Endothelial cell of umbilical vein (primary cell): ENCODE data around the gene SPAG4. TPM values are rescaled to one million over a fixed set of nuclear protein-coding genes. Genes with fewer than 3 reads are reported as not detected.

Experiments used
- BruUV-seq: library from RNA; stranded (reverse); fragments of 400-500 nt; replicated peaks from 2 replicates; lab custom pipeline; 2021; lab: Mats Ljungman, UMichigan
- CTCF ChIA-PET: fragments of 300-600, 350-600 bp; sonication (Branson Sonifier 250); formaldehyde crosslinking; loops from one replicate; lab custom pipeline; 2021; ENCODE audit warnings: antibody characterized with exemption, inconsistent platforms; lab: Charles Lee
- POLR2A ChIA-PET: fragments of 300-600, 350-600 bp; sonication (Branson Sonifier 250); formaldehyde crosslinking; loops from one replicate; lab custom pipeline; 2021; ENCODE audit warnings: antibody characterized with exemption, inconsistent platforms; lab: Charles Lee
- DNase-seq: peaks from one replicate; pipeline ENCODE4 v3.0.0-alpha.2; 2011; ENCODE audit warnings: low read depth, low spot score
- FAIRE-seq: peaks from 2 replicates; lab custom pipeline; 2011; peaks lifted over from hg19 to GRCh38; lab: Jason Lieb, UNC
- H2AFZ ChIP-seq: 2 replicates; pipeline ENCODE4 v1.6.0; 2012; ENCODE audit warnings: low read depth, low read length, control low read depth, inconsistent platforms
- H3K27ac ChIP-seq: 2 replicates; pipeline ENCODE4 v1.5.1; 2011; ENCODE audit warnings: low read depth, mild to moderate bottlenecking, control low read depth, low read length, moderate library complexity; ENCODE audit not compliant: insufficient read depth
- H3K27me3 ChIP-seq, 2 experiments: 2 replicates each; pipeline versions ENCODE4 v1.6.0 to v1.6.1; 2011; ENCODE audit warnings: low read length in 2 of 2, mixed read lengths in 1 of 2; ENCODE audit not compliant: control insufficient read depth in 2 of 2, insufficient read depth in 2 of 2
- H3K36me3 ChIP-seq, 2 experiments: 2 replicates in 1 of 2; 3 replicates in 1 of 2; pipeline ENCODE4 v1.5.1; 2011; ENCODE audit warnings: low read length in 2 of 2, mild to moderate bottlenecking in 1 of 2, moderate library complexity in 1 of 2; ENCODE audit not compliant: control insufficient read depth in 2 of 2, insufficient read depth in 2 of 2; ENCODE audit errors: extremely low read depth in 1 of 2
- H3K4me1 ChIP-seq: 3 replicates; pipeline ENCODE4 v1.5.1; 2011; ENCODE audit warnings: mild to moderate bottlenecking, low read length; ENCODE audit not compliant: control insufficient read depth, insufficient read depth; ENCODE audit errors: extremely low read depth
- H3K4me2 ChIP-seq: 2 replicates; pipeline ENCODE4 v1.6.1; 2011; ENCODE audit warnings: low read length, control low read depth, mixed read lengths; ENCODE audit not compliant: insufficient read depth
- H3K4me3 ChIP-seq, 3 experiments: fragments of 200-600 bp in 1 of 3; sonication (generic), shearing (Covaris generic) in 1 of 3; replicated peaks in 1 of 3; 2 replicates each; pipeline ENCODE4 v1.5.1; 2011 to 2016; ENCODE audit warnings: control low read depth in 3 of 3, low read length in 3 of 3, mild to moderate bottlenecking in 2 of 3, inconsistent platforms in 1 of 3, low read depth in 1 of 3, moderate library complexity in 1 of 3; ENCODE audit not compliant: insufficient read depth in 1 of 3
- H3K79me2 ChIP-seq: 2 replicates; pipeline ENCODE4 v1.6.0; 2012; ENCODE audit warnings: low read length, inconsistent platforms; ENCODE audit not compliant: control insufficient read depth, insufficient read depth
- H3K9ac ChIP-seq: replicated peaks from 2 replicates; pipeline ENCODE3; 2011; ENCODE audit warnings: low read length, control low read depth; ENCODE audit not compliant: insufficient read depth; ENCODE audit errors: extremely low read depth
- H3K9me1 ChIP-seq: replicated peaks from 3 replicates; pipeline ENCODE4 v1.6.0; 2011; ENCODE audit warnings: mild to moderate bottlenecking, low read length; ENCODE audit not compliant: control insufficient read depth, insufficient read depth; ENCODE audit errors: extremely low read depth
- H3K9me3 ChIP-seq: replicated peaks from 2 replicates; pipeline ENCODE4 v1.5.1; 2012; ENCODE audit warnings: low read length, inconsistent platforms; ENCODE audit not compliant: control insufficient read depth, insufficient read depth
- H4K20me1 ChIP-seq: replicated peaks from 2 replicates; pipeline ENCODE3; 2011; ENCODE audit warnings: mild to moderate bottlenecking, low read length; ENCODE audit not compliant: control insufficient read depth, insufficient read depth; ENCODE audit errors: extremely low read depth
- EZH2 ChIP-seq: IDR thresholded peaks from 2 replicates; pipeline ENCODE4 v1.6.1; 2012; ENCODE audit warnings: borderline replicate concordance, low read depth, mild to moderate bottlenecking, moderate library complexity, low read length, inconsistent platforms; ENCODE audit not compliant: severe bottlenecking
- FOS ChIP-seq: IDR thresholded peaks from 2 replicates; pipeline ENCODE4 v1.6.1; 2011; ENCODE audit warnings: mild to moderate bottlenecking, low read length, moderate library complexity, borderline replicate concordance; ENCODE audit not compliant: insufficient read depth
- GATA2 ChIP-seq: IDR thresholded peaks from 2 replicates; pipeline ENCODE4 v1.7.0; 2011; ENCODE audit warnings: low read depth, mild to moderate bottlenecking, moderate library complexity, mixed read lengths, low read length; ENCODE audit not compliant: insufficient read length, insufficient read depth
- JUN ChIP-seq: IDR thresholded peaks from 2 replicates; pipeline ENCODE4 v1.6.1; 2011; ENCODE audit warnings: borderline replicate concordance, low read depth; ENCODE audit not compliant: insufficient read length, insufficient read depth
- MYC ChIP-seq: IDR thresholded peaks from one replicate; pipeline ENCODE4 v1.6.1; 2011; ENCODE audit warnings: mild to moderate bottlenecking, low read depth, low read length
- POLR2A ChIP-seq: IDR thresholded peaks from 2 replicates; pipeline ENCODE4 v1.6.1; 2012; ENCODE audit warnings: low read depth, mild to moderate bottlenecking, control low read depth, low read length
- POLR2AphosphoS5 ChIP-seq: IDR thresholded peaks from 2 replicates; pipeline ENCODE4 v1.6.1; 2012; ENCODE audit warnings: low read depth, mild to moderate bottlenecking, control low read depth, low read length, moderate library complexity; ENCODE audit not compliant: insufficient read depth
- dilution Hi-C: fragments of 300-500 bp; cut with MboI; formaldehyde crosslinking; loops from one replicate; pipeline ENCODE4 v1.15.0; 2019; ENCODE audit warnings: low sequenced_read_pairs; ENCODE audit not compliant: extremely low pct_ligation_motif_present
- intact Hi-C: fragments of 100-400 bp; cut with micrococcal nuclease; formaldehyde crosslinking; loops from one replicate; pipeline ENCODE4 v1.10.0; 2022
- polyA plus RNA-seq, 4 experiments: library from polyadenylated mRNA; depleted of rRNA in 3 of 4; stranded (reverse) in 3 of 4; unstranded in 1 of 4; fragments of >200 nt; gene quantifications; 2 replicates each; pipeline versions ENCODE4 v1.2.1 to v1.2.3, GENCODE V29; 2011 to 2012; ENCODE audit warnings: missing spikeins in 1 of 4
- total RNA-seq: library from RNA; stranded (reverse); gene quantifications from 2 replicates; pipeline ENCODE4 v1.2.3, GENCODE V29; 2021
- TF ChIP-seq, protein P1 (sequence below), 2 donors: IDR thresholded peaks; 1 replicate in 1 of 2; 2 replicates in 1 of 2; pipeline ENCODE4 v1.5.1; 2011; ENCODE audit warnings: low read length in 2 of 2, mild to moderate bottlenecking in 2 of 2, moderate library complexity in 2 of 2, control low read depth in 1 of 2, inconsistent platforms in 1 of 2, low read depth in 1 of 2; ENCODE audit not compliant: insufficient read depth in 1 of 2; ENCODE audit errors: extremely low read depth in 1 of 2
- TF ChIP-seq, protein P2 (sequence below): IDR thresholded peaks from 2 replicates; pipeline ENCODE4 v1.6.1; 2011; ENCODE audit not compliant: insufficient read depth, insufficient read length

Gene SPAG4
- total and polyA plus RNA-seq, 2 donors (not counting 3 experiments of a cell fraction or from before 2014, with no cell fraction given): 3.7 to 9.5 TPM

DNA sequence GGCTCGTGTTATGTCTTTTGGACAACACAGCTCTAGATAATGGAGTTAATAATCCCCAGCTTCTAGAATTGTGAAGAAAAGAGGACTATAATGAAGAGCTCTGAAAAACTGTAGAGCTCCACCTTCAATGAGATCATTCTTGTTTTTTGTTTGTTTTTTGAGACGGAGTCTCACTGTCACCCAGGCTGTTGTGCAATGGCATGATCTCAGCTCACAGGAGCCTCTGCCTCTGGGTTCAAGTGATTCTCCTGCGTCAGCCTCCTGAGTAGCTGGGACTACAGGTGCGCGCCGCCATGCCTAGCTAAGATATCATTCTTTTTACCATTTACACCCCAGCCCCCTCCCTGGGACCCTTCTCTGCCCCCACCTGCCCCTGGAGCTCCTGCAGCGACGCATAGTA, 37.2 kb upstream of the SPAG4 start:
- no peaks in the 10 kb centered on the region for H3K27me3 ChIP-seq
- H3K9ac ChIP-seq: no peak overlapping the region
- H3K9me3 ChIP-seq: no peaks in the 10 kb centered on the region
- no peak overlapping the region for H3K4me3 ChIP-seq
- BruUV-seq: no TSS peak
- no peak overlapping the region for H2AFZ ChIP-seq
- no peaks in the 10 kb centered on the region for H3K36me3 ChIP-seq
- H3K4me1 ChIP-seq: no peaks in the 10 kb centered on the region
- no peak overlapping the region for H3K27ac ChIP-seq
- intact Hi-C loops (no loop called here), dilution Hi-C loops (no loop called here)
- FAIRE-seq (no peak), DNase-seq (no peak)
- no peaks in the 10 kb centered on the region for H3K9me1 ChIP-seq
- H3K4me2 ChIP-seq: no peak overlapping the region
- H4K20me1 ChIP-seq: no peaks in the 10 kb centered on the region
- CTCF ChIA-PET: interaction anchor here (0.9 to 1.6 kb wide), 4 partner anchors 10 to 41 kb away, joined by 3 to 7 read pairs (median 4); no protein-coding TSS in a partner anchor
- H3K79me2 ChIP-seq: no peaks in the 10 kb centered on the region
- TF ChIP-seq GATA2: no peak
- POLR2A ChIA-PET: no interaction called here

DNA sequence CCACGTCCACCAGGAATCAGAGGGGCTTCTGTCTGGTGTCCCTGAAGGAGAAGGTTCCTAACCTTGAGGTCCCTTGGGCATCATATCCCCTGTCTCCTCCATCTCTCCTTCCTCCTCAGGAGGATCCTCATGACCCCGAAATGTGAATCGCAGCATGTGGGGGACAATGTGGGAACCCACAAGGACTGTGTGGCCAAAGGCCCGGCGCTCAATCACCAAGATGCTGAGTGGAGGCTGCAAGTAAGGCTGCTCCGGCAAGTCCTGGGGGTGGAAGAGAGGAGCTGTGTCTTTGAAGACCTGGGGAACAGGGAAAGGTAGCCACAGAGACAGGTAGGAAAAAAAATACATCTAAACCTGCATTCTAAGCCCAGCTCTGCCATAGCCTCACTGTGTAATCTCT, 36.4 kb upstream of the SPAG4 start:
- Histone ChIP-seq H3K9me3 (no peaks in the 10 kb centered on the region), H3K9ac (no peak overlapping the region), H3K4me3 (no peak overlapping the region), H3K27me3 (no peaks in the 10 kb centered on the region), H2AFZ (no peak overlapping the region), H3K4me1 (no peaks in the 10 kb centered on the region), H4K20me1 (no peaks in the 10 kb centered on the region), H3K36me3 (no peaks in the 10 kb centered on the region), H3K79me2 (no peaks in the 10 kb centered on the region), H3K9me1 (no peaks in the 10 kb centered on the region), H3K27ac (no peak overlapping the region), H3K4me2 (no peak overlapping the region)
- intact Hi-C loops: no loop called here
- no TSS peak for BruUV-seq
- DNase-seq (no peak), FAIRE-seq (no peak)
- TF ChIP-seq, protein P1, sequence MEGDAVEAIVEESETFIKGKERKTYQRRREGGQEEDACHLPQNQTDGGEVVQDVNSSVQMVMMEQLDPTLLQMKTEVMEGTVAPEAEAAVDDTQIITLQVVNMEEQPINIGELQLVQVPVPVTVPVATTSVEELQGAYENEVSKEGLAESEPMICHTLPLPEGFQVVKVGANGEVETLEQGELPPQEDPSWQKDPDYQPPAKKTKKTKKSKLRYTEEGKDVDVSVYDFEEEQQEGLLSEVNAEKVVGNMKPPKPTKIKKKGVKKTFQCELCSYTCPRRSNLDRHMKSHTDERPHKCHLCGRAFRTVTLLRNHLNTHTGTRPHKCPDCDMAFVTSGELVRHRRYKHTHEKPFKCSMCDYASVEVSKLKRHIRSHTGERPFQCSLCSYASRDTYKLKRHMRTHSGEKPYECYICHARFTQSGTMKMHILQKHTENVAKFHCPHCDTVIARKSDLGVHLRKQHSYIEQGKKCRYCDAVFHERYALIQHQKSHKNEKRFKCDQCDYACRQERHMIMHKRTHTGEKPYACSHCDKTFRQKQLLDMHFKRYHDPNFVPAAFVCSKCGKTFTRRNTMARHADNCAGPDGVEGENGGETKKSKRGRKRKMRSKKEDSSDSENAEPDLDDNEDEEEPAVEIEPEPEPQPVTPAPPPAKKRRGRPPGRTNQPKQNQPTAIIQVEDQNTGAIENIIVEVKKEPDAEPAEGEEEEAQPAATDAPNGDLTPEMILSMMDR (IDR thresholded peaks at IDR 0.05; ENCODE audit: extremely low read depth in 1 of 2, insufficient read depth in 1 of 2, low read depth in 1 of 2, low read length in 2 of 2): no peak
- TF ChIP-seq GATA2 (no peak), POLR2A (no peak), FOS (no peak), POLR2AphosphoS5 (no peak), MYC (no peak), EZH2 (no peak), JUN (no peak)
- TF ChIP-seq, protein P2, sequence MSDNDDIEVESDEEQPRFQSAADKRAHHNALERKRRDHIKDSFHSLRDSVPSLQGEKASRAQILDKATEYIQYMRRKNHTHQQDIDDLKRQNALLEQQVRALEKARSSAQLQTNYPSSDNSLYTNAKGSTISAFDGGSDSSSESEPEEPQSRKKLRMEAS: no peak
- dilution Hi-C loops: no loop called here
- ChIA-PET CTCF (interaction anchor here (1.1 to 1.6 kb wide), 3 partner anchors 10 to 23 kb away, joined by 3 to 7 read pairs (median 4); no protein-coding TSS in a partner anchor), POLR2A (no interaction called here)
